Fibroblast of the aortic adventitia (primary cell): Measurements from ENCODE around the gene AKR1D1. TPM values are rescaled to one million over a fixed set of nuclear protein-coding genes. Genes with fewer than 3 reads are reported as not detected.
"Not testable (repeated sequence)": the region's sequence is repeated elsewhere in the genome, so short reads cannot be mapped to it uniquely, and the experiment has no call there.

Experiments
- DNase-seq: peaks from one replicate; pipeline ENCODE4 v3.0.0-alpha.2; 2010; ENCODE audit warnings: low read depth
- H3K4me3 ChIP-seq: 2 replicates; pipeline ENCODE4 v1.5.1; 2011; ENCODE audit warnings: low read depth, mild to moderate bottlenecking, control low read depth, low read length, moderate library complexity
- total RNA-seq: library from RNA; depleted of rRNA; stranded (reverse); fragments of >200 nt; gene quantifications from 2 replicates; pipeline ENCODE4 v1.2.3, GENCODE V29; 2012; ENCODE audit warnings: low replicate concordance
- TF ChIP-seq, protein P1 (sequence below): IDR thresholded peaks from 2 replicates; pipeline ENCODE4 v1.5.1; 2011; ENCODE audit warnings: mild to moderate bottlenecking, low read length, control low read depth, inconsistent platforms; ENCODE audit not compliant: insufficient read depth

Gene AKR1D1
- total RNA-seq, 1 donor: not detected

- no peak for DNase-seq
- TF ChIP-seq, protein P1, sequence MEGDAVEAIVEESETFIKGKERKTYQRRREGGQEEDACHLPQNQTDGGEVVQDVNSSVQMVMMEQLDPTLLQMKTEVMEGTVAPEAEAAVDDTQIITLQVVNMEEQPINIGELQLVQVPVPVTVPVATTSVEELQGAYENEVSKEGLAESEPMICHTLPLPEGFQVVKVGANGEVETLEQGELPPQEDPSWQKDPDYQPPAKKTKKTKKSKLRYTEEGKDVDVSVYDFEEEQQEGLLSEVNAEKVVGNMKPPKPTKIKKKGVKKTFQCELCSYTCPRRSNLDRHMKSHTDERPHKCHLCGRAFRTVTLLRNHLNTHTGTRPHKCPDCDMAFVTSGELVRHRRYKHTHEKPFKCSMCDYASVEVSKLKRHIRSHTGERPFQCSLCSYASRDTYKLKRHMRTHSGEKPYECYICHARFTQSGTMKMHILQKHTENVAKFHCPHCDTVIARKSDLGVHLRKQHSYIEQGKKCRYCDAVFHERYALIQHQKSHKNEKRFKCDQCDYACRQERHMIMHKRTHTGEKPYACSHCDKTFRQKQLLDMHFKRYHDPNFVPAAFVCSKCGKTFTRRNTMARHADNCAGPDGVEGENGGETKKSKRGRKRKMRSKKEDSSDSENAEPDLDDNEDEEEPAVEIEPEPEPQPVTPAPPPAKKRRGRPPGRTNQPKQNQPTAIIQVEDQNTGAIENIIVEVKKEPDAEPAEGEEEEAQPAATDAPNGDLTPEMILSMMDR: no peak
- H3K4me3 ChIP-seq: no peak overlapping the region
Observed at GRCh38 chr7:138074121-138074520, 2.1 kb upstream of the AKR1D1 start.

DNA sequence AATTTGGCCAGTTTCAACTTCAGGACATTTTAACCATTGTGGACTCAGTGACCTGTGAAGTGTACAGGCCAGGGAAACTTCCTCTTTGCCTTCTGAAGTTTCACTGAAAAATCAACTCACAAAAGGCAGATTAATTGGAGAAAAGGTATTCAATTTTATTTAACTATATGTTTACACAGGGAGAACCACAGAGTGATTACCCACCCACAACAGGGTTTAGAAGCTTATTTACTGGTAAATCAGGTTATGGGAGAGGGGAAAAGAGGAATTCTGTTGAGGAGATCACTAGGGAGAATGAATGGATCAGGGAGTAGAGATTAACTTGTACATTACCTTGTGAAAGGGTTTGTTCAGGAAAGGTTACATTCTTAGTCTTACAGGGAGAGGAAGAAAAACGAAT lies 1.7 kb upstream of the AKR1D1 start:
- DNase-seq: no peak
- TF ChIP-seq, protein P1: no peak
- H3K4me3 ChIP-seq: no peak overlapping the region

GRCh38 chr7:138075350-138075749 lies 909 bp upstream of the AKR1D1 start:
- TF ChIP-seq, protein P1: no peak
- DNase-seq: no peak
- no peak overlapping the region for H3K4me3 ChIP-seq

GRCh38 chr7:138075786-138076185 lies 473 bp upstream of the AKR1D1 start:
- H3K4me3 ChIP-seq, DNase-seq: not testable (repeated sequence)

- TF ChIP-seq, protein P1: no peak
- no peak overlapping the region for H3K4me3 ChIP-seq
- no peak for DNase-seq
Observed at GRCh38 chr7:138077809-138078208, 1.6 kb downstream of the AKR1D1 start.

GRCh38 chr7:138079137-138079536 lies 2.9 kb downstream of the AKR1D1 start:
- H3K4me3 ChIP-seq: no peak overlapping the region
- TF ChIP-seq, protein P1: no peak
- DNase-seq: no peak

- no peak for DNase-seq
- TF ChIP-seq, protein P1: no peak
- no peak overlapping the region for H3K4me3 ChIP-seq
Observed at GRCh38 chr7:138081868-138082267, 5.6 kb downstream of the AKR1D1 start.
